C4-2B (cell line): ENCODE measurements around the gene HLCS.

ENCODE experiments used
- ZFX ChIP-seq: fragments of 450-650 bp; IDR thresholded peaks from 2 replicates; pipeline ENCODE4 v1.6.1; 2017
- TF ChIP-seq, protein P1 (sequence below): fragments of 450-650 bp; conservative IDR thresholded peaks from 2 replicates; pipeline ENCODE4 v1.5.1; 2017; ENCODE audit warnings: mild to moderate bottlenecking

GRCh38 chr21:36776981-36777617 lies 189.4 kb downstream of the HLCS start:
- TF ChIP-seq, protein P1, sequence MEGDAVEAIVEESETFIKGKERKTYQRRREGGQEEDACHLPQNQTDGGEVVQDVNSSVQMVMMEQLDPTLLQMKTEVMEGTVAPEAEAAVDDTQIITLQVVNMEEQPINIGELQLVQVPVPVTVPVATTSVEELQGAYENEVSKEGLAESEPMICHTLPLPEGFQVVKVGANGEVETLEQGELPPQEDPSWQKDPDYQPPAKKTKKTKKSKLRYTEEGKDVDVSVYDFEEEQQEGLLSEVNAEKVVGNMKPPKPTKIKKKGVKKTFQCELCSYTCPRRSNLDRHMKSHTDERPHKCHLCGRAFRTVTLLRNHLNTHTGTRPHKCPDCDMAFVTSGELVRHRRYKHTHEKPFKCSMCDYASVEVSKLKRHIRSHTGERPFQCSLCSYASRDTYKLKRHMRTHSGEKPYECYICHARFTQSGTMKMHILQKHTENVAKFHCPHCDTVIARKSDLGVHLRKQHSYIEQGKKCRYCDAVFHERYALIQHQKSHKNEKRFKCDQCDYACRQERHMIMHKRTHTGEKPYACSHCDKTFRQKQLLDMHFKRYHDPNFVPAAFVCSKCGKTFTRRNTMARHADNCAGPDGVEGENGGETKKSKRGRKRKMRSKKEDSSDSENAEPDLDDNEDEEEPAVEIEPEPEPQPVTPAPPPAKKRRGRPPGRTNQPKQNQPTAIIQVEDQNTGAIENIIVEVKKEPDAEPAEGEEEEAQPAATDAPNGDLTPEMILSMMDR = no peak
- TF ChIP-seq ZFX = no peak
